Sigmoid colon (tissue), 4 donors: ENCODE results near the gene CKAP5.

Experiments
- EP300 ChIP-seq, 4 donors: sonication (generic); formaldehyde crosslinking; IDR thresholded peaks; one replicate each; pipeline ENCODE4 v1.6.1; 2017; ENCODE audit warnings: antibody characterized with exemption in 4 of 4
- POLR2A ChIP-seq, 2 donors: fragments of 450-650 bp; IDR thresholded peaks; one replicate each; pipeline ENCODE4 v1.6.1; 2016; ENCODE audit warnings: antibody characterized with exemption in 2 of 2, mild to moderate bottlenecking in 2 of 2, moderate library complexity in 2 of 2
- POLR2AphosphoS5 ChIP-seq, 4 donors: sonication (generic); formaldehyde crosslinking; IDR thresholded peaks; one replicate each; pipeline ENCODE4 v1.6.1; 2017; ENCODE audit warnings: antibody characterized with exemption in 4 of 4
- TF ChIP-seq, protein P1 (sequence below), 4 experiments: fragments of 450-650 bp in 3 of 4; fragments of 200-600 bp in 1 of 4; IDR thresholded peaks; one replicate each; pipeline ENCODE4 v1.5.1; 2016 to 2019; ENCODE audit warnings: antibody characterized with exemption in 4 of 4, mild to moderate bottlenecking in 3 of 4, moderate library complexity in 2 of 4

DNA sequence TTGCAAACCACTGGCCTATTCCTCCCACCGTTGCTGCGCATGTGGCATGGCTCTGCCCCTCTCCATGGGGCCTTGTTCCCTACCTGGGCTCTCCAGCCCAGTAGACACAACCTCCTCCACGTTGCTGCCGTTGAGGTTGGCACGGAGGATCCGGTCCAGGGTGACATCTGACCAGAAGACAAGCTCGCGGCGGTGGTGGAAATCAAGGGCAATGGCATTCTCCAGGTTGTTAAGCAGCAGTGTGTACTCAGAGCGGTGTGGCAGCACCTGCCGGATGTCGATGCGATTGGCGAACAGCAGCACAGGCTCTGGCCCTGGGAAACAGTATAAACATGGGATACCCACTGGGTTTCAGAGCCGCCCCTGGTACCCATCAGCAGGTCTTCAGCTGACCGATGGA is 48.4 kb upstream of the CKAP5 start:
- TF ChIP-seq, protein P1, sequence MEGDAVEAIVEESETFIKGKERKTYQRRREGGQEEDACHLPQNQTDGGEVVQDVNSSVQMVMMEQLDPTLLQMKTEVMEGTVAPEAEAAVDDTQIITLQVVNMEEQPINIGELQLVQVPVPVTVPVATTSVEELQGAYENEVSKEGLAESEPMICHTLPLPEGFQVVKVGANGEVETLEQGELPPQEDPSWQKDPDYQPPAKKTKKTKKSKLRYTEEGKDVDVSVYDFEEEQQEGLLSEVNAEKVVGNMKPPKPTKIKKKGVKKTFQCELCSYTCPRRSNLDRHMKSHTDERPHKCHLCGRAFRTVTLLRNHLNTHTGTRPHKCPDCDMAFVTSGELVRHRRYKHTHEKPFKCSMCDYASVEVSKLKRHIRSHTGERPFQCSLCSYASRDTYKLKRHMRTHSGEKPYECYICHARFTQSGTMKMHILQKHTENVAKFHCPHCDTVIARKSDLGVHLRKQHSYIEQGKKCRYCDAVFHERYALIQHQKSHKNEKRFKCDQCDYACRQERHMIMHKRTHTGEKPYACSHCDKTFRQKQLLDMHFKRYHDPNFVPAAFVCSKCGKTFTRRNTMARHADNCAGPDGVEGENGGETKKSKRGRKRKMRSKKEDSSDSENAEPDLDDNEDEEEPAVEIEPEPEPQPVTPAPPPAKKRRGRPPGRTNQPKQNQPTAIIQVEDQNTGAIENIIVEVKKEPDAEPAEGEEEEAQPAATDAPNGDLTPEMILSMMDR (IDR thresholded peaks at IDR 0.05) = no peak
- TF ChIP-seq POLR2A (IDR thresholded peaks at IDR 0.05) (no peak), POLR2AphosphoS5 (IDR thresholded peaks at IDR 0.05) (no peak), EP300 (IDR thresholded peaks at IDR 0.05) (no peak)
